ENCODE measurements around the gene COL2A1.

DNA sequence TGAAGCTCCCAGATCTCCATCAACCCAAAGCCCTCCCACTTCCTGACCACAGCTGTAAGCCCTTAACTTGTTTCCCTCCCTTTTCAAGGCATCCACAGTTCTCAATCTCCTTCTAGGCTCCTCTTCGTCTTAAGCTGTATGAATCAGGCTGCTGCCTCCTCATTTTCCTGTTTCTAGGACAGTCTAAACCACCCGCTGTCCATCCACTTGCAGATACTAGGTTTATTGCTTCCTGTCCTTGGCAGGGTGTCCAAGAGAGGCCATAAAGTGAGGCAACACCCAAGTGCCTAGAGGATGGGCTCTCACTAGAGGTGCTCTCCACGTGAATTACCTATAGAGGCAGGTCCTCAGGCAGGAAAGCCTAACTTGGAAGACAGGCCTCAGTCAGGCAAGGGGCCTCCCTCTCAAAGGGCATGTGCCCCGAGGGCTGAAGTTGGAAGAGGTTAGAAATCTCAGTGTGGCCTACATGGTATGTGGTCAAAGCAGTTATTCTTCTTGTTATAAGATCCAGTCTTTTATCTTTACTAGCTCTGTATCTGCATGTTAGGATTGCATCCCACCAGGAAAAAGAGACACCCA lies 49.7 kb downstream of the COL2A1 start:
- TF ChIP-seq, protein P1, sequence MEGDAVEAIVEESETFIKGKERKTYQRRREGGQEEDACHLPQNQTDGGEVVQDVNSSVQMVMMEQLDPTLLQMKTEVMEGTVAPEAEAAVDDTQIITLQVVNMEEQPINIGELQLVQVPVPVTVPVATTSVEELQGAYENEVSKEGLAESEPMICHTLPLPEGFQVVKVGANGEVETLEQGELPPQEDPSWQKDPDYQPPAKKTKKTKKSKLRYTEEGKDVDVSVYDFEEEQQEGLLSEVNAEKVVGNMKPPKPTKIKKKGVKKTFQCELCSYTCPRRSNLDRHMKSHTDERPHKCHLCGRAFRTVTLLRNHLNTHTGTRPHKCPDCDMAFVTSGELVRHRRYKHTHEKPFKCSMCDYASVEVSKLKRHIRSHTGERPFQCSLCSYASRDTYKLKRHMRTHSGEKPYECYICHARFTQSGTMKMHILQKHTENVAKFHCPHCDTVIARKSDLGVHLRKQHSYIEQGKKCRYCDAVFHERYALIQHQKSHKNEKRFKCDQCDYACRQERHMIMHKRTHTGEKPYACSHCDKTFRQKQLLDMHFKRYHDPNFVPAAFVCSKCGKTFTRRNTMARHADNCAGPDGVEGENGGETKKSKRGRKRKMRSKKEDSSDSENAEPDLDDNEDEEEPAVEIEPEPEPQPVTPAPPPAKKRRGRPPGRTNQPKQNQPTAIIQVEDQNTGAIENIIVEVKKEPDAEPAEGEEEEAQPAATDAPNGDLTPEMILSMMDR (IDR thresholded peaks at IDR 0.05; ENCODE audit: low read depth, low read length, missing input control): no peak
- TF ChIP-seq SP1 (IDR thresholded peaks at IDR 0.05) (no peak), NR2F2 (IDR thresholded peaks at IDR 0.05) (no peak), YY1 (IDR thresholded peaks at IDR 0.05) (no peak), TAF1 (conservative IDR thresholded peaks at IDR 0.05) (no peak), JUND (IDR thresholded peaks at IDR 0.05) (no peak), RXRA (IDR thresholded peaks at IDR 0.05) (no peak), GABPA (IDR thresholded peaks at IDR 0.05 in 1 of 2, conservative IDR thresholded peaks at IDR 0.05 in 1 of 2) (no peak)
- TF ChIP-seq, protein P2, sequence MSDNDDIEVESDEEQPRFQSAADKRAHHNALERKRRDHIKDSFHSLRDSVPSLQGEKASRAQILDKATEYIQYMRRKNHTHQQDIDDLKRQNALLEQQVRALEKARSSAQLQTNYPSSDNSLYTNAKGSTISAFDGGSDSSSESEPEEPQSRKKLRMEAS (IDR thresholded peaks at IDR 0.05): no peak
- TF ChIP-seq, protein P3, sequence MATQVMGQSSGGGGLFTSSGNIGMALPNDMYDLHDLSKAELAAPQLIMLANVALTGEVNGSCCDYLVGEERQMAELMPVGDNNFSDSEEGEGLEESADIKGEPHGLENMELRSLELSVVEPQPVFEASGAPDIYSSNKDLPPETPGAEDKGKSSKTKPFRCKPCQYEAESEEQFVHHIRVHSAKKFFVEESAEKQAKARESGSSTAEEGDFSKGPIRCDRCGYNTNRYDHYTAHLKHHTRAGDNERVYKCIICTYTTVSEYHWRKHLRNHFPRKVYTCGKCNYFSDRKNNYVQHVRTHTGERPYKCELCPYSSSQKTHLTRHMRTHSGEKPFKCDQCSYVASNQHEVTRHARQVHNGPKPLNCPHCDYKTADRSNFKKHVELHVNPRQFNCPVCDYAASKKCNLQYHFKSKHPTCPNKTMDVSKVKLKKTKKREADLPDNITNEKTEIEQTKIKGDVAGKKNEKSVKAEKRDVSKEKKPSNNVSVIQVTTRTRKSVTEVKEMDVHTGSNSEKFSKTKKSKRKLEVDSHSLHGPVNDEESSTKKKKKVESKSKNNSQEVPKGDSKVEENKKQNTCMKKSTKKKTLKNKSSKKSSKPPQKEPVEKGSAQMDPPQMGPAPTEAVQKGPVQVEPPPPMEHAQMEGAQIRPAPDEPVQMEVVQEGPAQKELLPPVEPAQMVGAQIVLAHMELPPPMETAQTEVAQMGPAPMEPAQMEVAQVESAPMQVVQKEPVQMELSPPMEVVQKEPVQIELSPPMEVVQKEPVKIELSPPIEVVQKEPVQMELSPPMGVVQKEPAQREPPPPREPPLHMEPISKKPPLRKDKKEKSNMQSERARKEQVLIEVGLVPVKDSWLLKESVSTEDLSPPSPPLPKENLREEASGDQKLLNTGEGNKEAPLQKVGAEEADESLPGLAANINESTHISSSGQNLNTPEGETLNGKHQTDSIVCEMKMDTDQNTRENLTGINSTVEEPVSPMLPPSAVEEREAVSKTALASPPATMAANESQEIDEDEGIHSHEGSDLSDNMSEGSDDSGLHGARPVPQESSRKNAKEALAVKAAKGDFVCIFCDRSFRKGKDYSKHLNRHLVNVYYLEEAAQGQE (IDR thresholded peaks at IDR 0.05): no peak

All from liver (tissue), 3 donors.